DND-41 (cell line): ENCODE data around the gene DCTPP1.

Experiments used
- ATAC-seq: fragments of 200-7000 bp; cut with Tn5 transposase; 3 replicates; pipeline ENCODE4 v1.9.1; 2021; ENCODE audit warnings: low read depth; ENCODE audit not compliant: insufficient read depth
- DNase-seq: peaks from one replicate; pipeline ENCODE4 v3.0.0-alpha.2; 2020
- H2AFZ ChIP-seq: 2 replicates; pipeline ENCODE4 v1.6.0; 2012; ENCODE audit warnings: low read depth, low read length
- H3K27ac ChIP-seq: 2 replicates; pipeline ENCODE4 v1.5.1; 2012; ENCODE audit warnings: low read length, inconsistent platforms
- H3K27me3 ChIP-seq: fragments of 200-600 bp; sonication (generic); 2 replicates; pipeline ENCODE4 v1.6.0; 2012; ENCODE audit warnings: low read length, mild to moderate bottlenecking, inconsistent platforms; ENCODE audit not compliant: insufficient read depth, poor library complexity
- H3K36me3 ChIP-seq: 2 replicates; pipeline ENCODE4 v1.5.1; 2012; ENCODE audit warnings: low read length, inconsistent platforms; ENCODE audit not compliant: insufficient read depth
- H3K4me1 ChIP-seq: 2 replicates; pipeline ENCODE4 v1.5.1; 2012; ENCODE audit warnings: mild to moderate bottlenecking, low read length; ENCODE audit not compliant: insufficient read depth
- H3K4me2 ChIP-seq: 2 replicates; pipeline ENCODE4 v1.6.0; 2012; ENCODE audit warnings: mild to moderate bottlenecking, moderate library complexity, low read length, inconsistent platforms; ENCODE audit not compliant: insufficient read depth
- H3K4me3 ChIP-seq, 2 experiments: fragments of 200-600 bp in 1 of 2; shearing (Covaris generic) in 1 of 2; 2 replicates each; pipeline ENCODE4 v1.5.1; 2012 to 2016; ENCODE audit warnings: inconsistent platforms in 2 of 2, low read length in 2 of 2, mild to moderate bottlenecking in 2 of 2, low read depth in 1 of 2, moderate library complexity in 1 of 2
- H3K79me2 ChIP-seq: 2 replicates; pipeline ENCODE4 v1.6.0; 2012; ENCODE audit warnings: low read length, inconsistent platforms; ENCODE audit not compliant: insufficient read depth
- H3K9ac ChIP-seq: 2 replicates; pipeline ENCODE4 v1.6.0; 2012; ENCODE audit warnings: low read depth, mild to moderate bottlenecking, inconsistent platforms, low read length, moderate library complexity
- H3K9me3 ChIP-seq: 2 replicates; pipeline ENCODE4 v1.5.1; 2012; ENCODE audit warnings: low read length, moderate library complexity, mild to moderate bottlenecking, inconsistent platforms; ENCODE audit not compliant: insufficient read depth, severe bottlenecking
- H4K20me1 ChIP-seq: 2 replicates; pipeline ENCODE4 v1.6.0; 2012; ENCODE audit warnings: low read length; ENCODE audit not compliant: insufficient read depth
- CTCF ChIP-seq: IDR thresholded peaks from 2 replicates; pipeline ENCODE4 v1.5.1; 2012; ENCODE audit warnings: borderline replicate concordance, low read length, moderate library complexity, mild to moderate bottlenecking; ENCODE audit not compliant: poor library complexity, severe bottlenecking; ENCODE audit errors: extremely low read depth
- EZH2 ChIP-seq: IDR thresholded peaks from 3 replicates; pipeline ENCODE4 v1.6.1; 2012; ENCODE audit warnings: borderline replicate concordance, low read depth, mild to moderate bottlenecking, moderate library complexity, low read length, inconsistent platforms; ENCODE audit not compliant: severe bottlenecking

DCTPP1 gene

DNA sequence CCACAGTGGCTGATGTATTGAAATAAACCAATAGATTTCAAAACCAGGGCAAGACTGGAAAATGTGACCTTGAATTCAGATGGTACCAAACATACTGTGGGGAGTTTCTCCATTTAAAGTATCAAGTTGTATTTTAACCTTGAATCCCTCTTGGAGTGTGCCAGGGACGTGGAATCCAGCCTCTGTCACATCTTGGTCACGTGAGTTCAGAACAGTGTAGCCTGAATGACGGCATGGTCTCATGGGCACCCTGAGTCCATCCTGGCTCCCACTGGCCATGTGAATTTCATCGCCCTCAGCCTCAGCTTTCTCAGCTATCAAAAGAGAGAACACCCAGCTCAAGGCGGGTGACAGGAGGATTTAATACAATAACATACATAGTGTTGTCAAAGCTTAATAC, 15.7 kb downstream of the DCTPP1 start:
- Histone ChIP-seq H3K79me2 (peaks cover 51% of the 10 kb centered on the region), H3K4me3 (no peak overlapping the region), H3K4me2 (no peak overlapping the region), H3K9ac (no peak overlapping the region), H3K9me3 (no peaks in the 10 kb centered on the region), H3K4me1 (peaks cover 55% of the 10 kb centered on the region), H3K27ac (no peak overlapping the region), H4K20me1 (peaks cover 8% of the 10 kb centered on the region; the same call in 1 of the 2 replicates), H2AFZ (no peak overlapping the region), H3K36me3 (peaks cover 51% of the 10 kb centered on the region), H3K27me3 (no peaks in the 10 kb centered on the region)
- no peak for TF ChIP-seq CTCF
- TF ChIP-seq EZH2 = no peak
- DNase-seq (no peak), ATAC-seq (no peak)

GRCh38 chr16:30413112-30413806, 16.6 kb downstream of the DCTPP1 start:
- ATAC-seq (no peak), DNase-seq (no peak)
- Histone ChIP-seq H3K9me3 (no peaks in the 10 kb centered on the region), H3K4me2 (no peak overlapping the region), H3K36me3 (peaks cover 55% of the 10 kb centered on the region), H4K20me1 (peaks cover 11% of the 10 kb centered on the region; the same call in 1 of the 2 replicates), H3K4me3 (no peak overlapping the region), H3K9ac (no peak overlapping the region), H3K27ac (no peak overlapping the region), H3K27me3 (no peaks in the 10 kb centered on the region), H3K4me1 (peaks cover 58% of the 10 kb centered on the region), H3K79me2 (peaks cover 58% of the 10 kb centered on the region), H2AFZ (no peak overlapping the region)
- TF ChIP-seq EZH2 = no peak
- no peak for TF ChIP-seq CTCF

- H3K27ac ChIP-seq = peak overlapping the region; percentile 78
- peak overlapping the region; percentile 72 for H3K4me2 ChIP-seq
- no peaks in the 10 kb centered on the region for H3K9me3 ChIP-seq
- H3K27me3 ChIP-seq = no peaks in the 10 kb centered on the region
- peaks cover 48% of the 10 kb centered on the region for H3K36me3 ChIP-seq
- H3K4me3 ChIP-seq = peak overlapping the region in 1 of 2 experiments; percentile 78; a peak in 2 of 4 replicates
- TF ChIP-seq CTCF = peak; percentile 98
- no peak for TF ChIP-seq EZH2
- peaks cover 10% of the 10 kb centered on the region; the same call in 1 of the 2 replicates for H4K20me1 ChIP-seq
- peak; percentile 93 for DNase-seq
- H3K4me1 ChIP-seq = peaks cover 54% of the 10 kb centered on the region
- ATAC-seq = peak; percentile 71
- H2AFZ ChIP-seq = peak overlapping the region; percentile 62
- H3K79me2 ChIP-seq = peaks cover 56% of the 10 kb centered on the region
- H3K9ac ChIP-seq = peak overlapping the region; percentile 49
These were observed 20.4 kb downstream of the DCTPP1 start for GRCh38 chr16:30409125-30410060.
